ENCODE measurements around the gene CPVL. TPM values are rescaled to one million over a fixed set of nuclear protein-coding genes. Genes with fewer than 3 reads are reported as not detected.

CPVL gene
- total RNA-seq, 1 donor from 2014 or later = not detected

- POLR2A ChIA-PET = no interaction called here
- CTCF ChIA-PET = no interaction called here
- no peak overlapping the region for H3K4me3 Mint-ChIP-seq
- H3K27me3 Mint-ChIP-seq = peaks cover 10% of the 10 kb centered on the region
- H3K27ac Mint-ChIP-seq = no peak overlapping the region
- intact Hi-C loops (cut with micrococcal nuclease) = no loop called here
- no peaks in the 10 kb centered on the region for H3K36me3 Mint-ChIP-seq (ENCODE audit: low read depth)
- ATAC-seq (ENCODE audit: low read depth) (no peak), DNase-seq (no peak)
- peaks cover 3% of the 10 kb centered on the region for H3K9me3 Mint-ChIP-seq
- no peak for TF ChIP-seq CTCF (IDR thresholded peaks at IDR 0.05)
- H3K4me1 Mint-ChIP-seq = no peaks in the 10 kb centered on the region
These were observed 82.5 kb downstream of the CPVL start for GRCh38 chr7:29063872-29064271.

GRCh38 chr7:29063236-29063635 lies 83.1 kb downstream of the CPVL start:
- H3K36me3 Mint-ChIP-seq (ENCODE audit: low read depth) = no peaks in the 10 kb centered on the region
- H3K27ac Mint-ChIP-seq = no peak overlapping the region
- intact Hi-C loops (cut with micrococcal nuclease) = no loop called here
- ChIA-PET CTCF (no interaction called here), POLR2A (no interaction called here)
- no peak for ATAC-seq (ENCODE audit: low read depth)
- peaks cover 9% of the 10 kb centered on the region for H3K9me3 Mint-ChIP-seq
- H3K4me3 Mint-ChIP-seq = no peak overlapping the region
- H3K27me3 Mint-ChIP-seq = peaks cover 13% of the 10 kb centered on the region
- no peak for TF ChIP-seq CTCF (IDR thresholded peaks at IDR 0.05)
- no peaks in the 10 kb centered on the region for H3K4me1 Mint-ChIP-seq
- no peak for DNase-seq

- CTCF ChIA-PET = no interaction called here
- Mint-ChIP-seq H3K36me3 (ENCODE audit: low read depth) (no peaks in the 10 kb centered on the region), H3K4me1 (no peaks in the 10 kb centered on the region), H3K27me3 (peaks cover 10% of the 10 kb centered on the region), H3K27ac (no peak overlapping the region), H3K9me3 (peaks cover 10% of the 10 kb centered on the region), H3K4me3 (no peak overlapping the region)
- no peak for DNase-seq
- TF ChIP-seq CTCF (IDR thresholded peaks at IDR 0.05) = no peak
- intact Hi-C loops (cut with micrococcal nuclease) = no loop called here
- POLR2A ChIA-PET = no interaction called here
- ATAC-seq (ENCODE audit: low read depth) = no peak
These were observed 93.0 kb downstream of the CPVL start for GRCh38 chr7:29053105-29053872.

- TF ChIP-seq CTCF (IDR thresholded peaks at IDR 0.05) = no peak
- ChIA-PET CTCF (no interaction called here), POLR2A (no interaction called here)
- DNase-seq = no peak
- H3K36me3 Mint-ChIP-seq (ENCODE audit: low read depth) = no peaks in the 10 kb centered on the region
- H3K9me3 Mint-ChIP-seq = no peaks in the 10 kb centered on the region
- intact Hi-C loops (cut with micrococcal nuclease) = no loop called here
- ATAC-seq (ENCODE audit: low read depth) = no peak
- no peak overlapping the region for H3K4me3 Mint-ChIP-seq
- H3K27ac Mint-ChIP-seq = no peak overlapping the region
- no peaks in the 10 kb centered on the region for H3K4me1 Mint-ChIP-seq
- peaks cover 11% of the 10 kb centered on the region for H3K27me3 Mint-ChIP-seq
These were observed 99.4 kb downstream of the CPVL start for GRCh38 chr7:29046978-29047377.

GRCh38 chr7:29045258-29046086 lies 100.9 kb downstream of the CPVL start:
- Mint-ChIP-seq H3K36me3 (ENCODE audit: low read depth) (no peaks in the 10 kb centered on the region), H3K4me1 (no peaks in the 10 kb centered on the region), H3K9me3 (no peaks in the 10 kb centered on the region), H3K27ac (no peak overlapping the region), H3K27me3 (peaks cover 13% of the 10 kb centered on the region), H3K4me3 (no peak overlapping the region)
- ATAC-seq (ENCODE audit: low read depth) = no peak
- no peak for DNase-seq
- ChIA-PET CTCF (no interaction called here), POLR2A (no interaction called here)
- TF ChIP-seq CTCF (IDR thresholded peaks at IDR 0.05) = no peak
- intact Hi-C loops (cut with micrococcal nuclease) = no loop called here

All from activated B cell treated with CpG ODN at 0.5 μM for 24 hours (primary cell).